Measurements from ENCODE around the gene SLC2A4.
A peak's percentile ranks its signal among the peaks of the same experiment; 100 is the strongest.

The SLC2A4 gene

DNA sequence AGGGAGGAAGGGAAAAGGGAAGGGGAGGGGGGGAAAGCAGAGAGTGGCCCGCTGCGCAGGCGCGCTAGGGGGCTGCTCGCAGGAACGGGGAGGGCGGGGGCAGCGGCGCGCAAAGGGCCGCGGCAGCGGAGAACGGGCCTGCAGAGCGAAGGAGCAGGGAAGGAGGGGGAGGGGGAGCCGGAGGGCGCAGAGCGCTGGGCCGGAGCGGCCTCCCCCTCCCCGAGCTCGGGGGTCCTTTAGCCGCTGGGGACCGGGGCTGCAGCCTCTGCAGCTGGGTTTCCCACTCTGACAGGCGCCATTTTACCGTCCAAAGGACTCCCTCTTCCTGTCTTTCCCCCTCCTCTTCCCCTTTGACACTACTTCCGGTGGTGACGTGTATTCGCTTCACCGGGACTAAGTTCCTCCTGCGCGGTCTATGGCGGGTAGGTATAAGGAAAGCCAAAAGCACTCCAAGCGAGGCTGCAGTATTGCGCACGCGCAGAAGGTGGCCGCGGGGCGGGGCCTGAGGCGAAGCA, 29.8 kb upstream of the SLC2A4 start, which contains the start of gene CTDNEP1:
CTDNEP1 (minus strand) TSS at position 74 of the 515 bp plus-strand sequence. CDS start 438 bp downstream, outside the sequence.
- H3K4me3 Mint-ChIP-seq = peak within 1 kb of the TSS; percentile 98
- H3K4me1 Mint-ChIP-seq = peaks cover 51% of the 10 kb centered on the region
- H3K9me3 Mint-ChIP-seq = no peaks in the 10 kb centered on the region
- TF ChIP-seq, protein P1, sequence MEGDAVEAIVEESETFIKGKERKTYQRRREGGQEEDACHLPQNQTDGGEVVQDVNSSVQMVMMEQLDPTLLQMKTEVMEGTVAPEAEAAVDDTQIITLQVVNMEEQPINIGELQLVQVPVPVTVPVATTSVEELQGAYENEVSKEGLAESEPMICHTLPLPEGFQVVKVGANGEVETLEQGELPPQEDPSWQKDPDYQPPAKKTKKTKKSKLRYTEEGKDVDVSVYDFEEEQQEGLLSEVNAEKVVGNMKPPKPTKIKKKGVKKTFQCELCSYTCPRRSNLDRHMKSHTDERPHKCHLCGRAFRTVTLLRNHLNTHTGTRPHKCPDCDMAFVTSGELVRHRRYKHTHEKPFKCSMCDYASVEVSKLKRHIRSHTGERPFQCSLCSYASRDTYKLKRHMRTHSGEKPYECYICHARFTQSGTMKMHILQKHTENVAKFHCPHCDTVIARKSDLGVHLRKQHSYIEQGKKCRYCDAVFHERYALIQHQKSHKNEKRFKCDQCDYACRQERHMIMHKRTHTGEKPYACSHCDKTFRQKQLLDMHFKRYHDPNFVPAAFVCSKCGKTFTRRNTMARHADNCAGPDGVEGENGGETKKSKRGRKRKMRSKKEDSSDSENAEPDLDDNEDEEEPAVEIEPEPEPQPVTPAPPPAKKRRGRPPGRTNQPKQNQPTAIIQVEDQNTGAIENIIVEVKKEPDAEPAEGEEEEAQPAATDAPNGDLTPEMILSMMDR (IDR thresholded peaks at IDR 0.05) = no peak
- H3K27me3 Mint-ChIP-seq (ENCODE audit: low read depth, poor library complexity) = peaks cover 2% of the 10 kb centered on the region
- peak within 1 kb of the TSS; percentile 100 for H3K27ac Mint-ChIP-seq
- H3K36me3 Mint-ChIP-seq (ENCODE audit: low read depth) = peaks cover 27% of the 10 kb centered on the region
- DNase-seq = peak; percentile 99

DNA sequence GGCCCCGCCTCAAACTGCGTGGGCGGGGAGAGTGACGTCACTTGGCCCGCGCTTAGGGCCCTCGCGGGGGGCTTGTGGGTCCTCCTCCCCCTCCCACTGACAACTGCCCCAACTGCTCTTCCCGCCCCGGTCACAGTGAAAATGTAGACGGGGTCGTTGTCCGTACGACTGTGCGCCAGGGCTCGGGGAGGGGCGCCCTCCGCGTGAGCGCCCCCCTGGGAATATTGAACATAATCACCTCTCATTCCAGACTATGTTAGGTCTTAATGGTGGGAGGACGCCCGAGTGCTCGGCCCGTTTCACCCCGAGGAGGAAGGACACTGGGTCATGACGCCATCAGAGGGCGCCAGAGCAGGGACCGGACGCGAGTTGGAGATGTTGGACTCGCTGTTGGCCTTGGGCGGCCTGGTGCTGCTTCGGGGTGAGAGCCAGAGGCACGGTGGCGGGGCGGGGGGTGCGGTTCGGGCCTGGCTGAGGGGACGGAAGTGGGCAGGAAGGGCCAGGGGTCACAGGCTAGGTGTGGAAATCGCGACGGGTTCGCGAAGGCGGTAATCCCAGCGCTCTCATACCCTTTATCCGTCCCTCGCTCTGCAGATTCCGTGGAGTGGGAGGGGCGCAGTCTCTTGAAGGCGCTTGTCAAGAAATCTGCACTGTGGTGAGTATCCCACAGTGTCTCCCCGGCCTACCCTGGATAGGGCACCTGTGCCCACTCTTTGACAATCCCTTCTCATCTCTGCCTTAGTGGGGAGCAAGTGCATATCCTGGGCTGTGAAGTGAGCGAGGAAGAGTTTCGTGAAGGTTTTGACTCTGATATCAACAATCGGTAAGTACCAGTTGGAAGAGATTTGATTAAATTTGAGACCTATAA, 29.1 kb upstream of the SLC2A4 start, which contains the start of gene ELP5:
ELP5 (plus strand) TSS at position 40 of the 868 bp plus-strand sequence; CDS start at position 376, 336 bp downstream.
- Mint-ChIP-seq H3K4me3 (peak within 1 kb of the TSS; percentile 98), H3K27me3 (ENCODE audit: low read depth, poor library complexity) (peaks cover 2% of the 10 kb centered on the region), H3K9me3 (no peaks in the 10 kb centered on the region), H3K27ac (peak within 1 kb of the TSS; percentile 100), H3K36me3 (ENCODE audit: low read depth) (peaks cover 29% of the 10 kb centered on the region), H3K4me1 (peaks cover 51% of the 10 kb centered on the region)
- TF ChIP-seq, protein P1 (IDR thresholded peaks at IDR 0.05) = no peak
- DNase-seq = peak; percentile 94

DNA sequence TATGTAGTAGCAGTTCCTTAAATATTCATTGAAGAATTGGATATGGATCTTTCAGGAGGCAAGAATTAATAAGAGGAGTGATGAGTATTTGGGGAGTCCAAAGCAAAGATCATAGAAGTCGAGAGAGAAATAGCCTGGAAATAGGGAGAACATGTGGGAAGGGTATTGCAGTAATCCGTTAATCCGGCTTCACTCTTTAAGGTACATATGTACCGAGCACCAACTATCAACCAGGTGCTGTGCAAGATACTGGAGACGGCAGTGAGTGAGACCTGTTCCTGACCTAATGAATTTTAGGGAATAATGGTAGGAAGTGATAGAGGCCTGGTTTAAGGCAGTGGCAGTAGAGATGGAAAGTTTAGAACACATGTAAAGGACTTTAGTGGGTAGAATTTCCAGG, 28.4 kb upstream of the SLC2A4 start:
- H3K9me3 Mint-ChIP-seq = no peaks in the 10 kb centered on the region

DNA sequence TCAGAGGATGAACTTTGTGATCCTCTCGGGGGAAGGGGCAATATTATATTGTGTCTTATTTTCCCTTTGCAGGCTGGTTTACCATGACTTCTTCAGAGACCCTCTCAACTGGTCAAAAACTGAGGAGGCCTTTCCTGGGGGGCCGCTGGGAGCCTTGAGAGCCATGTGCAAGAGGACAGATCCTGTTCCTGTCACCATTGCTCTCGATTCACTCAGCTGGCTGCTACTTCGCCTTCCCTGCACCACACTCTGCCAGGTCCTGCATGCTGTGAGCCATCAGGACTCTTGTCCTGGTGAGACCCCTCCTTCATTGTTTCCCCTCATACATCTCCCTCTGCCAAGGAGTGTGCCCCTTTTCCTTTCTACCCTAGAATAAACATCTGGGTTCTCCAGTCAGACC, 27.0 kb upstream of the SLC2A4 start:
- peaks cover 39% of the 10 kb centered on the region for H3K4me1 Mint-ChIP-seq
- TF ChIP-seq, protein P1 (IDR thresholded peaks at IDR 0.05) = no peak
- peaks cover 45% of the 10 kb centered on the region for H3K36me3 Mint-ChIP-seq (ENCODE audit: low read depth)
- DNase-seq = no peak
- H3K27ac Mint-ChIP-seq = no peak overlapping the region
- H3K4me3 Mint-ChIP-seq = peak overlapping the region; percentile 69
- H3K9me3 Mint-ChIP-seq = no peaks in the 10 kb centered on the region
- peaks cover 10% of the 10 kb centered on the region for H3K27me3 Mint-ChIP-seq (ENCODE audit: low read depth, poor library complexity)

More for the DNA sequence above, 28.4 kb upstream of the SLC2A4 start:
- Mint-ChIP-seq H3K4me3 (peak overlapping the region; percentile 98), H3K27me3 (ENCODE audit: low read depth, poor library complexity) (peaks cover 2% of the 10 kb centered on the region), H3K36me3 (ENCODE audit: low read depth) (peaks cover 31% of the 10 kb centered on the region), H3K4me1 (peaks cover 51% of the 10 kb centered on the region), H3K27ac (peak overlapping the region; percentile 100)
- TF ChIP-seq, protein P1 (IDR thresholded peaks at IDR 0.05) = no peak
- no peak for DNase-seq

DNA sequence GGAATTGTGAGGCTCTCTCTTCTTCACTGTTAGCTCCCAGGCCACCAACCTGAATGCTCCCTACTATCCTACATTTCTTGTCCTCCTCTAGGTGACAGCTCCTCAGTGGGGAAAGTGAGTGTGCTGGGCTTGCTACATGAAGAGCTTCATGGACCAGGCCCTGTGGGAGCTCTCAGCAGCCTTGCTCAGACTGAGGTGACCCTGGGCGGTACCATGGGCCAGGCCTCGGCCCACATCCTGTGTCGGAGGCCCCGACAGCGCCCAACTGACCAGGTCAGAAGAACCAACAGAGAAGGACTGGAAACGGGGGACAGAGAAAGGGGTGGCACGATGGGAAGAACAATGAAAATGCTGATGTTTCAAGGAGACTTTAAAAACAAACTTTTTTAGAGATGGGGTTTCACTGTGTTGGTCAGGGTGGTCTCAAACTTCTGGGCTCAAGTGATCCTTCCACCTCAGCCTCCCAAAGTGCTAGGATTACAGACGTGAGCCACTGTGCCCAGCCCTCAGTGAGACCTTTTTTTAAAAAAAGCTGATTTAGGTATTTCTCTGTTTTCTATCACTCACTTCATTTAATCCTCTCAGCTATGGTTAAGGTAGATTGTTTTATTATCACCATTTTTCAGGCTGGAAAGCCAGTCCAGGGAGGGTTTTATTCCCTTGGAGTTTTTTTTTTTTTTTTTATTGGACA, 24.6 kb upstream of the SLC2A4 start:
- DNase-seq = no peak
- Mint-ChIP-seq H3K4me1 (peaks cover 25% of the 10 kb centered on the region), H3K27ac (no peak overlapping the region), H3K9me3 (no peaks in the 10 kb centered on the region), H3K27me3 (ENCODE audit: low read depth, poor library complexity) (peaks cover 33% of the 10 kb centered on the region), H3K36me3 (ENCODE audit: low read depth) (peaks cover 51% of the 10 kb centered on the region), H3K4me3 (no peak overlapping the region)
- TF ChIP-seq, protein P1 (IDR thresholded peaks at IDR 0.05) = no peak

Measured in nephron progenitor cell (in vitro differentiated cells).